Hepatic stellate cell (primary cell): ENCODE data around the gene FBLN1.
"Not testable (repeated sequence)": the region's sequence is repeated elsewhere in the genome, so short reads cannot be mapped to it uniquely, and the experiment has no call there.

ENCODE experiments used
- DNase-seq: peaks from one replicate; pipeline ENCODE4 v3.0.0; 2011; ENCODE audit warnings: low spot score

Gene FBLN1

GRCh38 chr22:45585946-45586540, 83.4 kb downstream of the FBLN1 start:
- DNase-seq: no peak

- DNase-seq: no peak
Observed at GRCh38 chr22:45586651-45587405, 84.1 kb downstream of the FBLN1 start.

DNA sequence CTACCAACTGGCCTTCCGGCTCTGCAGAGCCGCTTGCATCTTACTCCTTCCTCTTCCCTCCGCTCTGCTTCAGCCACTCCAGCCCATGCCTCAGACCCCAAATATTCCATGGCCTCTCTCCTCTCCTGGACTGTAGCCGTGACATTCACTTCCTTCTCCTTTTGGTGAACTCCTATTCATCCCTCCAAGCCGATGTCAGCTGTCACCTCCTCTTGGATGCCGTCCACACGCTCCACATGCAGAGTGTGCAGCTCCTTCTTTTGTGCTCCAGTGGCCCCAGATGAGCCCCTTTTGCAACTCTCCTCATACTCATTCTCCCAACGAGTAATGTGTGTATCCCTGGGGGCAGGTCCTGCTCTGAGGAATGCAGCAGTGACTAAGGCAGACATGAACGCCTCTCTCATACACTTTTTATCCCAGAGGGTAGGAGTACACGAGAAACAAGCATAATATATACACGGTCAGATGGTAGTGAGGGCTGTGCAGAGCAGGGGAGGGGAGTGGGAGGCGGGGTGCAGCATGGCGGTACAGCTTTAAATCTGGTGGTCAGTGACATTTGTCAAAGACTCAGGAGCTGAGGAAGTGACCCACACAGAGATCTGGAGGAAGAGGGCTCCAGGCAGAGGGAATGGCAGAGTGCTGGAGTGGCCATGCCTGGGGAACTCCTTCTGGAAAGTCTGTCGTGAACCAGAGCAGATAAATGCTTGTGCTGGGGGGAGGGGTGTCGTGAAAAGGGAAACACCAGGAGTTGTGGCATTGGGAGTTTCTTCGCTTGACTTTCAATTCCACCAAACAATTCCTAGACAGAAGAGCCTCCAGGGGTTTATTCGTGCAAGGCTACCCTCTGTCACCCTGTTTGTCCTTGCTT, 85.2 kb downstream of the FBLN1 start:
- DNase-seq: peak; percentile 67

DNA sequence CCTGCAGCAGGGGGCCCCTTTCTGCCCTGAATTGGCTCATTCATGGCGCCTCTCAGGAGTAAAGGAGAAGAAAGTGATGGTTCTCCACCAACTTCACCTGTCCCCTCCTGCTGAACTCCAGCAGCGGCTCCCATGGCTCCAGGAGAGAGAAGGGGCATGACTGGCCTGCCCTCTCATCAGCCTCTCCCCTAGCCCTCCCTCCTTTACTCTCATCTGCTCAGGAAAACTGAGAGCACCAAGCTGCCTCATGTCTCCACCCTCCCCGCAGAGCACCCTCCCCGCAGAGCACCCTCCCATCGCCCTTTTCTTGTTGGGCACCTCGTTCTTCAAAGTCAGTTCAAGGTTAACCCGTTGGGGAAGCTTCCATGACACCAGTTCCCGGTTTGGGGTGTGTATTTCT, 86.9 kb downstream of the FBLN1 start:
- DNase-seq: no peak

DNA sequence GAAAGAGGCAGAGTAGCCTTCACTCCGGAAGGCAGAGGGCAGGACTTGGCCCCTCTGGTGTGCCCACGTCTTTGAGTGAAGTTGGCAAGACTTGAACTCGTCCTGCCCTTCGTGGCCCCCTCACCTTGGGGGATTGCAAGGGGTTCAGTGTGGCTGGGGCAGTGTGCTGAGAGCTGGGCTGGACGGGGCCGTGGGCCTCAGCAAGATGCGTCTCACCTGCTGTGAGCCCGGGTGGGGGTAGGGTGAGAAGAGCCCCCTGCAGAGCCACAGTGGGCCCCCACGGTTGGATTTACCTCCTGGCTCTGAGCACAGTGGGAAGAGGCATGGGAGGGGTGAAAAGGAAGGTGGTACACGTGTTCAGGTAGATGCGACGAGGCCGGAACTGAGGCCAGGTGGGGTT, 87.6 kb downstream of the FBLN1 start:
- DNase-seq: no peak

- not testable (repeated sequence) for DNase-seq
Observed at GRCh38 chr22:45591633-45592213, 89.0 kb downstream of the FBLN1 start.

GRCh38 chr22:45594123-45594941, 91.6 kb downstream of the FBLN1 start:
- no peak for DNase-seq

DNA sequence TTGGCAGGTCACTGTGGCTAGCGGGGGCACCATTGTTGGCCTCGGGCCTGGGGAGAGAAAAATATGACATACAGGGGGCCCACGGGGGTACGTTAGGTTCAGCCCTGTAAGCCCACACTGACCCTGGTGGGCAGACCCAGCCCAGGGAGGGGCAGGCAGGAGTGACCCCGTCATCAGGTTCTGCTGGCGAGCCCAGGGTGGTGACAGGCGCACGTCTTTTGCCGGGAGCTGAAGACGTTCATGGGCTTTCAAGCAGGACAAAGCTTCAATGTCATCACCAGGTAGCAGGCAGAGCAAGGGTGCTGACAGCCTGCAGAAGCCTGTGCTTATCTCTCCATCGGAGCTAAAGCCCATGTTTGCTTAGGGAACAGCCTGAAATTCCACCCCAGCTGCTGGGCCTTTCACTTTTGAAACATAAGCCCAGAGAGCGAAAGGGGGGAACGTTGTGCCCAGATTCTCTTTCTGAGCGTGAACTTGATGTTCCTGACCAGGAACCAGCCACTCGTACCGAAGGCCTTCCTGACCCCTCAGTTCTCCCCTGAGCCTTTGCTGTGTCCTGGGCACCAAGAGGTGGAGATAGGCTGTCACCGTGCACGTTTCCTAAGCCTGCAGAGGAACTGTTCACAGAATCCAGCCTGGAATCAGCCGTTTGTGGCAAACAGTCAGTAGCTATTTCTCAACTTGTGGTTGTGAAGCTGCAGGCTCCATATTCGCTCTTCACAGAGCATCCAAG, 94.9 kb downstream of the FBLN1 start:
- DNase-seq: no peak

DNA sequence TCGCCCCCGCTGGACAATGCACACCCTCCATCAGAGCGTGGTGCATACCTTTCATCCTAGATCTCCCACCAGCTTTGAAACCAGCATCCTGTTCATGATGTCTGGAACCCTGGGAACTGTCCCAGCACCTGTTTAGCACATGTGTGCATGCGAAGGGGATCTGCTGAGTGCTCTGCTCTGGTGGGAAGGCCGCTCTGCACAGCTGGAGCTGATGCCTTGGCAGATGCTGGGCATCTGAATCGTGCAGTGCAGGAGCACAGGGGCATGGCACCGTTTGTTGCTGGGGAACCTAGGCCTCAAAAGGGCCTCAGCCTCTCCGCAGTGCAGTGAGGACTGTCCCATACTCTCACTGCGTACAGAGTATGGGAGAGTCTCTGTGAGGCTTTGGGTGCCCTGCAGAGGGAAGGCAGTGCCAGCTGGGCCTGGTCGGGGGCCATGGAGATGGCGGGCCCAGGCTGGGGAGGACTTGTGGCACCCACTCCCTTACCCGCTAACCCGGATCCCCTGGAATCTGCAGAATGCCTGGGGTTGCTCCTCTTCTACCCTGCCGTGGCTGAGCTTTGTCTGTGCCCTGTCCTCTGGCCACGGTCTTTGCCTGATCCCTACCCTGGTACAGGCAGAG, 96.0 kb downstream of the FBLN1 start:
- DNase-seq: no peak

DNA sequence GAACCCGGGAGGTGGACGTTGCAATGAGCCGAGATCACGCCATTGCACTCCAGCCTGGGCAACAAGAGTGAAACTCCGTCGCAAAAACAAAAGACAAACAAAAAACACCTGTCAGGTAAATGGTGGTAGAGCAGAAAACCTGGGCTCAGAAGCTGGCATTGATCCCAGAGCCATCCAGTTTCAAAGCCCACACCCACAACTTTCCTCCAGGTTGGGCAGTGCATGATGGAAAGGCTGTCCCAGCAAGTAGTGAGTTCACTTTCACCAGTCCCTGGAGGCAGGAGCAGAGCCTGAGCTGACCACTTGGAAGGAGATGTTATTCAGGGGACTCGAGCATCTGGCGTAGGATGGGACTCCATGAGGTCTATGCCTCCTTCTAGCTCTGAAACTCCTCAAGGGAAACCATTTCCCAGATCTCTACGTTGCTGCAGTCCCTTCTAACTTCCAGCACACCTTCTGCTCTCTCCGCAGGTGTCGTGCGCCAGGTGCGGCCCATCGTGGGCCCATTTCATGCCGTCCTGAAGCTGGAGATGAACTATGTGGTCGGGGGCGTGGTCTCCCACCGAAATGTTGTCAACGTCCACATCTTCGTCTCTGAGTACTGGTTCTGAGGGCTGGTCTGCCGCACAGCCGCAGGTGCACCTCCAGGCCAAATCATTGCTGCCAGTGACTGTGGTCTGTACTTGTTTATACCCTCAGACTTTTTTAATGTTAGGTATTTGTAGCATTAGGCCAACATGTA, 97.3 kb downstream of the FBLN1 start:
- DNase-seq: no peak

GRCh38 chr22:45600790-45601730, 98.4 kb downstream of the FBLN1 start:
- DNase-seq: no peak

- DNase-seq: no peak
Observed at GRCh38 chr22:45602004-45602733, 99.5 kb downstream of the FBLN1 start.

DNA sequence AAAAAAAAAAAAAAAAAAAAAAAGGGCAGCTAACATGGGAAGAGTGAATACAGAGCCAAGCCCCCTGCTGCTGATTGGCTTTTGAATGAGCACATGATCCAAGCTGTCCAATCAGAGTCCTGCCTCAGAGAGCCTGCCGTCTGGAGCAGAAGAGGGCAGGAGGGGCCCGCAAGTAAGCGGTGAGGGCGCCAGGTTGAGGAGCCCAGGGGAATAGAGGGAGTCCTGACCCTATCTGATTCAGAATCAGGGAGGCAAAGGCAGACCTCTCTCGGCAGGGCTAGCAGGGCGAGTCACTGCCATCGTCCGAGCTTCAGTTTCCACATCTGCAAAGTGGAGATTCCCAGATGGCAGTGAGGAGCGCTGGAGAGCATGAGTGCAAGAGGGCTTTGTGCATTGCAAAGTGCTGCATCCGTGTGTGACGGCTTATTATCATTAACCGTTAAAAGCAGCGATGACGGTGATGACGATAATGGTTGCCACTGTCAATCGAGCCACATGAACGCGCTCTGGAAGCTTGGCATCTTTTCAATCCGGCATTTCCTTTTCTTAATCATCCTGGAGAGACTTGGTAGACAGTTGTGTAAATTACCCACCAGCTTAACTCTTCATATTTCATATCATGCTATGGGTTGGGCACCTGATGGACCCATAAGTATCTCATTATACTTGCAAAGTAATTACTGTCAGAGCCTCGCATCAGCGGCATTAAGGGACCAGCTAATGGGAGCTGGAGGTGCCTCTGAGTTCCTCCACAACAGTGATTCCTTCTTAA, 100.3 kb downstream of the FBLN1 start:
- no peak for DNase-seq

GRCh38 chr22:45603619-45604018, 100.9 kb downstream of the FBLN1 start:
- DNase-seq: no peak

- DNase-seq: not testable (repeated sequence)
Observed at GRCh38 chr22:45608045-45608444, 105.4 kb downstream of the FBLN1 start.

DNA sequence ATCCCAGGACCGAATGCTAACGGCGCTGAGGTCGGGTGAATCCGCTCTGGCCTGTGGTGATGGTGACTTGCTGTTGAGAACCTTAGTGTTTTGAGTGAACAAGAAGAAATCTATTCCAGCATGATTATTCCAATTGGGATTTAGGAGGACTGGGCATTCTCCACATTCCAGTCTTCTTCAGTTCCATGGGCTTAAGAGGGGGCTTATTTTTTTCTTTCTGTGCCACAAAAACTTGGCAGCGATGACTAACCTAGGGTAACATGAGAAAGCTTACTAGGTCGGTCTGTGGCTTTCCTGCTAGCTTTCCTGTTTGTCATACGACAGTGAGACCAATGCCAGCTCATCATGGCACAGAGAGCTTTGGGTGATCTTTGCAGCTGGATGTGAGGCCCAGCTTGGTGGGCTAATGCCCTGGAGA, 106.1 kb downstream of the FBLN1 start:
- peak; percentile 58 for DNase-seq

DNA sequence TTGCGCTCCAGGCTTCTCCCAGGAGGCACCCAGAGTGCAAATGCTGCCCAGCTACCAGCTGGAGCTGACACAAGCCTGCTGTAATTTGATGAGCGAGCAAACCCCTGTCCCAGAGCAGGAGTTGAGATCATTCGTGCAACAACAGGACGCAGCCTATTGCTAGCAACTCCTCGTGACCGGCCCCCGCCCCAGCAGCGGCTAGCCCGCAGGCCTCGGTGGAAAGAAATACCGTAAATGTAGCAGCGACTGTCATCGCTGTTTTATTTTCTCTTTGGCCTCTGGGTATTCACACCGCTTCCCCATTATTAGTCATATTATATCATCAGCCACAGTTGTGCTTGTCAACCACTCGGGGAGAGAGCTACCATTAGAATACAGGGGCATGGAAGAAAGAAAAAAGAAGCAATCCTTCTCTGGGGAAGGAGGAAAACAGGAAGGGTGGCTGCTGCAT, 109.8 kb downstream of the FBLN1 start:
- no peak for DNase-seq
